ENCODE data around the gene DYNLRB1. TPM values are rescaled to one million over a fixed set of nuclear protein-coding genes. Genes with fewer than 3 reads are reported as not detected.
A peak's percentile ranks its signal among the peaks of the same experiment; 100 is the strongest.

DYNLRB1 gene
- total RNA-seq, 2 experiments from 2014 or later, result 66.6 to 70.9 TPM

GRCh38 chr20:34558320-34559218 is 42.3 kb downstream of the DYNLRB1 start, which contains the start of gene MAP1LC3A:
MAP1LC3A (plus strand) TSS chr20:34558718; CDS start chr20:34558869, 151 bp downstream.
- H3K36me3 Mint-ChIP-seq (ENCODE audit: low read depth), result no peaks in the 10 kb centered on the region
- POLR2A ChIA-PET, result interaction anchor here (0.7 to 2.0 kb wide), 4 partner anchors 10 to 147 kb away, joined by 3 to 9 read pairs (median 6); no protein-coding TSS in a partner anchor
- peak; percentile 90 for ATAC-seq

GRCh38 chr20:34559311-34560140 is 43.3 kb downstream of the DYNLRB1 start:
- no peak for ATAC-seq
- no peaks in the 10 kb centered on the region for H3K27me3 Mint-ChIP-seq
- ChIA-PET CTCF (interaction anchor here (0.5 to 1.0 kb wide), 4 partner anchors 15 to 122 kb away, joined by 3 to 4 read pairs (median 3); no protein-coding TSS in a partner anchor), POLR2A (interaction anchor here (0.7 to 2.0 kb wide), 2 partner anchors 42 to 146 kb away, joined by 3 to 9 read pairs; no protein-coding TSS in a partner anchor)
- H3K9me3 Mint-ChIP-seq, result no peaks in the 10 kb centered on the region
- H3K4me1 Mint-ChIP-seq (ENCODE audit: low read depth), result peaks cover 11% of the 10 kb centered on the region
- peak overlapping the region; percentile 70 for H3K27ac Mint-ChIP-seq
- intact Hi-C loops (cut with micrococcal nuclease), result no loop called here
- H3K4me3 Mint-ChIP-seq, result peak overlapping the region; percentile 60
- TF ChIP-seq CTCF (IDR thresholded peaks at IDR 0.05), result no peak
- no peaks in the 10 kb centered on the region for H3K36me3 Mint-ChIP-seq (ENCODE audit: low read depth)
- no peak for DNase-seq

More at GRCh38 chr20:34558320-34559218, 42.3 kb downstream of the DYNLRB1 start, which contains the start of gene MAP1LC3A:
- Mint-ChIP-seq H3K9me3 (no peaks in the 10 kb centered on the region), H3K27me3 (no peaks in the 10 kb centered on the region), H3K27ac (peak within 1 kb of the TSS; percentile 90), H3K4me1 (ENCODE audit: low read depth) (peaks cover 11% of the 10 kb centered on the region), H3K4me3 (peak within 1 kb of the TSS; percentile 79)
- CTCF ChIA-PET, result interaction anchor here (0.5 to 1.8 kb wide), 7 partner anchors 14 to 246 kb away, joined by 3 to 9 read pairs (median 3); partner anchors contain the start of gene TP53INP2
- intact Hi-C loops (cut with micrococcal nuclease), result no loop called here
- TF ChIP-seq CTCF (IDR thresholded peaks at IDR 0.05), result no peak
- DNase-seq, result peak; percentile 91

DNA sequence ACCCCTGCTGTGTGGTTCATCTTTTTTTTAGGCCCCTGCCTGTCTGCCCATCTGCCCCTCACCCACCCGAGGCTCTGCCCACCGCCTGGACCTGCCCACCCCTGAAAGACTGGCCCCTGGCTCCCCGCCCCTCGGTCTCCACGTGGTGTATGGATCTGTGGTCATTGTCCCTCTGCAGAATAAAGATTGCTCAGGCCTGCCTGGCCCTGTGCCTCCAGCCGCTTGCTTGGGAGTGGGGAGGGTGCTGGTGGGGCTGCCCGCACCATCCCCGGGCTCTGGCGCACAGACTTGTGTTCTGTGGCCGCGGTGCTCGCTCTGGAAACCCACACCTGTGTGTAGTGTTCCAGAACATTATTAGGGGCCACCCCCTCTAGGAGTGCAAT is 43.9 kb downstream of the DYNLRB1 start:
- intact Hi-C loops (cut with micrococcal nuclease), result no loop called here
- H3K27ac Mint-ChIP-seq, result peak overlapping the region; percentile 56
- POLR2A ChIA-PET, result interaction anchor here (0.6 kb wide), 1 partner anchor 16 kb away, joined by 4 read pairs; no protein-coding TSS in a partner anchor
- peaks cover 11% of the 10 kb centered on the region for H3K4me1 Mint-ChIP-seq (ENCODE audit: low read depth)
- no peak for ATAC-seq
- H3K9me3 Mint-ChIP-seq, result no peaks in the 10 kb centered on the region
- no peak for TF ChIP-seq CTCF (IDR thresholded peaks at IDR 0.05)
- CTCF ChIA-PET, result interaction anchor here (2.6 kb wide), 1 partner anchor 147 kb away, joined by 9 read pairs; no protein-coding TSS in a partner anchor
- H3K36me3 Mint-ChIP-seq (ENCODE audit: low read depth), result no peaks in the 10 kb centered on the region
- no peak for DNase-seq
- H3K4me3 Mint-ChIP-seq, result peak overlapping the region; percentile 40
- H3K27me3 Mint-ChIP-seq, result no peaks in the 10 kb centered on the region

DNA sequence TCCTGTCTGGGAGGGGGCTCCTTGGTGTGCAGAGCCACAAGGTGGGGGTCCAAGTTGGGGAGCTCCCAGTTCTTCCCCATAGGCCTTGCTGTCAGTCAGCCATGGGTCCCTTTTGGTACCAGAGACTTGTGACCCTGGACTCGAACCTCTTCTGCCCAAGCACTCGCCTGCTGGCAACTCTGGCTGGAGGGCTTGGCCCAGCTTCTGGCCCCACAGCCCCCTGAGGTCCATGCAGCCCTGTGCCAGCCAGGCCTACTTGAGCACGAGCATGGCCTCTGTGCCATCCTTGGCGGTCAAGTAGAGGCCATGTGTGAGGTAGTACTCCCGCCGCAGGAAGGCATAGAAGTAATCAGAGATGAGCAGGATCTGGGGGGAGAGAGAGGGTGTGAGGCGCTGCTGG is 44.4 kb downstream of the DYNLRB1 start:
- no peaks in the 10 kb centered on the region for H3K27me3 Mint-ChIP-seq
- no peak for TF ChIP-seq CTCF (IDR thresholded peaks at IDR 0.05)
- peak overlapping the region; percentile 56 for H3K27ac Mint-ChIP-seq
- DNase-seq, result no peak
- no peaks in the 10 kb centered on the region for H3K9me3 Mint-ChIP-seq
- peaks cover 11% of the 10 kb centered on the region for H3K4me1 Mint-ChIP-seq (ENCODE audit: low read depth)
- intact Hi-C loops (cut with micrococcal nuclease), result no loop called here
- ATAC-seq, result no peak
- ChIA-PET CTCF (interaction anchor here (2.6 kb wide), 1 partner anchor 147 kb away, joined by 9 read pairs; no protein-coding TSS in a partner anchor), POLR2A (interaction anchor here (0.6 kb wide), 1 partner anchor 16 kb away, joined by 4 read pairs; no protein-coding TSS in a partner anchor)
- H3K36me3 Mint-ChIP-seq (ENCODE audit: low read depth), result no peaks in the 10 kb centered on the region
- no peak overlapping the region for H3K4me3 Mint-ChIP-seq

Measured in activated CD8-positive, alpha-beta T cell treated with anti-CD3 and anti-CD28 coated beads for 36 hours (primary cell).